ENCODE data around the gene BCL11A. TPM values are rescaled to one million over a fixed set of nuclear protein-coding genes. Genes with fewer than 3 reads are reported as not detected.

BCL11A gene
- polyA plus RNA-seq, 1 donor (not counting 4 experiments of a cell fraction or from before 2014, with no cell fraction given): 5.0 TPM

DNA sequence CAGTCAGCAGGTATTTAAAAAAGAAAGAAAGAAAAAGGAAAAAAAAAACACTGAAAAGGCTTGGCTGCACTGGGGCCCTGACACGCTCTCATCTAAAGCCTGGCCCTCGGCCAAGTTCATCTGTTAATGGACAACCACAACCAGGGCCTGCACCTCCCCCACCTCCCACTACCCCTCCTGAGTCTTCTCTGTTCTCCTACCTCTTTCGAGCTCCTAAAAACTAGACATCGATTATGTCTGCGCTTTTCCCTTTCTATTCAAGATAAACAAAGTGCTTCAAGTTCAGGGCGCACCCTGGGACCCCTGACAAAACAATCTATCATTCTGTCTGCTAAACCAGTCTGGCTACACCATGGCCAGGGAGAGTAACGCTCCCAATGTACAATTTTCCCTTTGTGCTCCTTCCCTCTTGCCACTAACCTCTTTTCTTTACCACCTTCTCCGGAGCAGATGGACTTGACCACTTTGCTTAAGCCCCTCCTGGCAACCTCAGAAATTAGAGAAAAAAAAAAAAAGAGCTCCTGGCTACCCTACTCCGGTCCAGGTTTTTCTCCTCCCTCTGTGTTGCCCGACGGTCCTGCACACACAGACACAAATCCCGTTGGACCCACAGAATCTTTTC, 22.7 kb downstream of the BCL11A start:
- Histone ChIP-seq H3K79me2 (ENCODE audit: control insufficient read depth, insufficient read depth, low read length) (peaks cover 39% of the 10 kb centered on the region), H3K4me1 (ENCODE audit: control insufficient read depth, extremely low read depth, insufficient read depth, low read length) (peaks cover 80% of the 10 kb centered on the region), H3K4me3 (ENCODE audit: control insufficient read depth in 2 of 3, extremely low read depth in 1 of 3, insufficient read depth in 2 of 3, low read depth in 1 of 3, low read length in 3 of 3) (peak overlapping the region in 2 of 3 experiments; percentile 60 to 66)

DNA sequence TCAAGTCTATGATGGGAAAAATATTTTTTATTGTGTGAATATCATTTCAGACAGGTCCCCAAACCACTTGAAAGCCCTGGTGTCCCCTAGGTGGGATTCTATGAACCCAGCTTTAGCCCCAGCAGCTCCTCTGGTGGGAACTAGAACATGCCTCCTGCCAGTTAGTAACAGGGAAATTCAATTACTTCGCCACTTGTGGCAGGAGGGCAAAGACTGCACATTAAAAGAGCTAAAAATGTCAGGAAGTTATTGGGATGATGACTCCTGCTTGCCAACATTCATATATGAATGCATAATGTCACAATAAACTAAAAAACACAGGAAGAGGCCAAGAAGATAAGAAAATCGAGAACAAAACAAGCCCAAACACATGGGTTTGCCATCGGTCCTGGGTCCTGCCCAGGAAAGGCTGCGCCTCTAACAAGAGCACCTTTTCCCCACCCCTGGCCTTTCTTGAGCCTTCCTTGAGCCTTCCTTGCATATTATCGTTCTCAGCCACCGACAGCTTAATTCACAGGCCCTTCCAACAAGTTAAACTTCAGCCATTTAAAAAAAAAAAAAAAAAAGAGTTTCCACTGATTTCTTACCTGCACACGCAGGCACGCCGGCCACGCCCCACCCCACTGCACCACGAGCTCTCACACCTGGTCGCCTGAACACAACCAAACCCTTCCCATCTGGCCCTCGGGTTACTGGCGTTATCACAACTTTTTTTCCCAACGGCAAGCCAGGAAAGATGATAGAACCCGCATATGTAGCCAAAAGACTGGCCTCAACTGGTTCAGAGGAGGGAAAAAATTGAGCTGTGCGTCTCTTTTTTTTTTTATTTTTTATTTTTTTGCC, 23.4 kb downstream of the BCL11A start:
- H3K27me3 ChIP-seq (ENCODE audit: control insufficient read depth, extremely low read depth, insufficient read depth, low read length): no peaks in the 10 kb centered on the region
- DNase-seq (ENCODE audit: low read depth, low spot score): no peak

More for the DNA sequence above, 22.7 kb downstream of the BCL11A start:
- dilution Hi-C loops (cut with MboI; ENCODE audit: extremely low pct_ligation_motif_present, low sequenced_read_pairs): no loop called here
- H3K4me2 ChIP-seq (ENCODE audit: control insufficient read depth, extremely low read depth, insufficient read depth, low read depth, low read length): peak overlapping the region; percentile 86
- H3K9ac ChIP-seq (ENCODE audit: control insufficient read depth, extremely low read depth, insufficient read depth, low read length): peak overlapping the region; percentile 69
- H3K27me3 ChIP-seq (ENCODE audit: control insufficient read depth, extremely low read depth, insufficient read depth, low read length): no peaks in the 10 kb centered on the region
- H2AFZ ChIP-seq (ENCODE audit: control insufficient read depth, low read length): peak overlapping the region; percentile 66
- H3K9me1 ChIP-seq (ENCODE audit: control insufficient read depth, extremely low read depth, insufficient read depth, low read length): no peaks in the 10 kb centered on the region
- no peak for DNase-seq (ENCODE audit: low read depth, low spot score)
- peak; percentile 70 for FAIRE-seq
- H3K36me3 ChIP-seq (ENCODE audit: control insufficient read depth in 2 of 2, extremely low read depth in 1 of 2, insufficient read depth in 2 of 2, low read length in 2 of 2): peaks cover 0 to 3% of the 10 kb centered on the region in 2 experiments
- H4K20me1 ChIP-seq (ENCODE audit: control insufficient read depth, extremely low read depth, insufficient read depth, low read length): no peaks in the 10 kb centered on the region
- H3K9me3 ChIP-seq (ENCODE audit: control insufficient read depth, low read depth, low read length): no peaks in the 10 kb centered on the region
- H3K27ac ChIP-seq (ENCODE audit: control insufficient read depth, insufficient read depth, low read length): peak overlapping the region; percentile 76
- TF ChIP-seq EZH2 (IDR thresholded peaks at IDR 0.05; ENCODE audit: low read length): no peak
- TF ChIP-seq, protein P1, sequence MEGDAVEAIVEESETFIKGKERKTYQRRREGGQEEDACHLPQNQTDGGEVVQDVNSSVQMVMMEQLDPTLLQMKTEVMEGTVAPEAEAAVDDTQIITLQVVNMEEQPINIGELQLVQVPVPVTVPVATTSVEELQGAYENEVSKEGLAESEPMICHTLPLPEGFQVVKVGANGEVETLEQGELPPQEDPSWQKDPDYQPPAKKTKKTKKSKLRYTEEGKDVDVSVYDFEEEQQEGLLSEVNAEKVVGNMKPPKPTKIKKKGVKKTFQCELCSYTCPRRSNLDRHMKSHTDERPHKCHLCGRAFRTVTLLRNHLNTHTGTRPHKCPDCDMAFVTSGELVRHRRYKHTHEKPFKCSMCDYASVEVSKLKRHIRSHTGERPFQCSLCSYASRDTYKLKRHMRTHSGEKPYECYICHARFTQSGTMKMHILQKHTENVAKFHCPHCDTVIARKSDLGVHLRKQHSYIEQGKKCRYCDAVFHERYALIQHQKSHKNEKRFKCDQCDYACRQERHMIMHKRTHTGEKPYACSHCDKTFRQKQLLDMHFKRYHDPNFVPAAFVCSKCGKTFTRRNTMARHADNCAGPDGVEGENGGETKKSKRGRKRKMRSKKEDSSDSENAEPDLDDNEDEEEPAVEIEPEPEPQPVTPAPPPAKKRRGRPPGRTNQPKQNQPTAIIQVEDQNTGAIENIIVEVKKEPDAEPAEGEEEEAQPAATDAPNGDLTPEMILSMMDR (optimal IDR thresholded peaks at IDR 0.05 in 1 of 3, IDR thresholded peaks at IDR 0.05 in 1 of 3, conservative IDR thresholded peaks at IDR 0.05 in 1 of 3; ENCODE audit: extremely low read depth in 1 of 3, insufficient read depth in 2 of 3, low read length in 3 of 3): no peak

More for the DNA sequence above, 23.4 kb downstream of the BCL11A start:
- peaks cover 0 to 3% of the 10 kb centered on the region in 2 experiments for H3K36me3 ChIP-seq (ENCODE audit: control insufficient read depth in 2 of 2, extremely low read depth in 1 of 2, insufficient read depth in 2 of 2, low read length in 2 of 2)
- H2AFZ ChIP-seq (ENCODE audit: control insufficient read depth, low read length): peak overlapping the region; percentile 75
- H3K9me1 ChIP-seq (ENCODE audit: control insufficient read depth, extremely low read depth, insufficient read depth, low read length): no peaks in the 10 kb centered on the region
- peak overlapping the region; percentile 76 for H3K27ac ChIP-seq (ENCODE audit: control insufficient read depth, insufficient read depth, low read length)
- peak overlapping the region in 2 of 3 experiments; percentile 47 to 60 for H3K4me3 ChIP-seq (ENCODE audit: control insufficient read depth in 2 of 3, extremely low read depth in 1 of 3, insufficient read depth in 2 of 3, low read depth in 1 of 3, low read length in 3 of 3)
- H3K9ac ChIP-seq (ENCODE audit: control insufficient read depth, extremely low read depth, insufficient read depth, low read length): peak overlapping the region; percentile 69
- peaks cover 34% of the 10 kb centered on the region for H3K79me2 ChIP-seq (ENCODE audit: control insufficient read depth, insufficient read depth, low read length)
- no peaks in the 10 kb centered on the region for H3K9me3 ChIP-seq (ENCODE audit: control insufficient read depth, low read depth, low read length)
- TF ChIP-seq EZH2 (IDR thresholded peaks at IDR 0.05; ENCODE audit: low read length): no peak
- TF ChIP-seq, protein P1 (optimal IDR thresholded peaks at IDR 0.05 in 1 of 3, IDR thresholded peaks at IDR 0.05 in 1 of 3, conservative IDR thresholded peaks at IDR 0.05 in 1 of 3; ENCODE audit: extremely low read depth in 1 of 3, insufficient read depth in 2 of 3, low read length in 3 of 3): no peak
- H4K20me1 ChIP-seq (ENCODE audit: control insufficient read depth, extremely low read depth, insufficient read depth, low read length): no peaks in the 10 kb centered on the region
- dilution Hi-C loops (cut with MboI; ENCODE audit: extremely low pct_ligation_motif_present, low sequenced_read_pairs): no loop called here
- H3K4me1 ChIP-seq (ENCODE audit: control insufficient read depth, extremely low read depth, insufficient read depth, low read length): peaks cover 73% of the 10 kb centered on the region
- FAIRE-seq: peak; percentile 75
- peak overlapping the region; percentile 86 for H3K4me2 ChIP-seq (ENCODE audit: control insufficient read depth, extremely low read depth, insufficient read depth, low read depth, low read length)

All from keratinocyte (primary cell).